ENCODE data around the gene LBHD1.

LBHD1 gene

GRCh38 chr11:62645671-62645945, 26.5 kb downstream of the LBHD1 start:
- Histone ChIP-seq H2AFZ (ENCODE audit: low read length) (no peak overlapping the region), H3K36me3 (ENCODE audit: insufficient read depth, low read length) (peaks cover 4% of the 10 kb centered on the region; the same call in 1 of the 2 replicates), H3F3A (ENCODE audit: low read depth) (no peaks in the 10 kb centered on the region), H3K27me3 (ENCODE audit: insufficient read depth, low read length, poor library complexity, severe bottlenecking) (no peaks in the 10 kb centered on the region), H3K4me2 (ENCODE audit: low read depth, low read length, poor library complexity, severe bottlenecking) (peak overlapping the region; percentile 63), H3K4me1 (ENCODE audit: insufficient read depth, low read length, poor library complexity, severe bottlenecking) (peaks cover 20% of the 10 kb centered on the region), H3K9ac (ENCODE audit: low read depth, low read length, poor library complexity, severe bottlenecking) (peak overlapping the region; percentile 94), H3K9me3 (ENCODE audit: insufficient read depth, low read depth, low read length) (no peaks in the 10 kb centered on the region), H3K9me2 (replicated peaks; ENCODE audit: low read depth, low read length) (no peaks in the 10 kb centered on the region), H3K79me2 (ENCODE audit: insufficient read depth, low read length) (peaks cover 57% of the 10 kb centered on the region), H4K20me1 (ENCODE audit: insufficient read depth, low read length, poor library complexity, severe bottlenecking) (peaks cover 23% of the 10 kb centered on the region), H3K4me3 (ENCODE audit: low read length, poor library complexity, severe bottlenecking) (peak overlapping the region; percentile 86)
- no peak for TF ChIP-seq CTCF (conservative IDR thresholded peaks at IDR 0.05; ENCODE audit: low read length)

- Histone ChIP-seq H3K9me3 (ENCODE audit: insufficient read depth, low read depth, low read length) (no peaks in the 10 kb centered on the region), H3K36me3 (ENCODE audit: insufficient read depth, low read length) (peaks cover 4% of the 10 kb centered on the region; the same call in 1 of the 2 replicates), H3K79me2 (ENCODE audit: insufficient read depth, low read length) (peaks cover 62% of the 10 kb centered on the region), H2AFZ (ENCODE audit: low read length) (no peak overlapping the region), H4K20me1 (ENCODE audit: insufficient read depth, low read length, poor library complexity, severe bottlenecking) (peaks cover 27% of the 10 kb centered on the region), H3K9ac (ENCODE audit: low read depth, low read length, poor library complexity, severe bottlenecking) (peak overlapping the region; percentile 94), H3F3A (ENCODE audit: low read depth) (no peaks in the 10 kb centered on the region), H3K9me2 (replicated peaks; ENCODE audit: low read depth, low read length) (no peaks in the 10 kb centered on the region), H3K27me3 (ENCODE audit: insufficient read depth, low read length, poor library complexity, severe bottlenecking) (no peaks in the 10 kb centered on the region), H3K4me2 (ENCODE audit: low read depth, low read length, poor library complexity, severe bottlenecking) (peak overlapping the region; percentile 63), H3K4me1 (ENCODE audit: insufficient read depth, low read length, poor library complexity, severe bottlenecking) (peaks cover 24% of the 10 kb centered on the region), H3K4me3 (ENCODE audit: low read length, poor library complexity, severe bottlenecking) (peak overlapping the region; percentile 86)
- no peak for TF ChIP-seq CTCF (conservative IDR thresholded peaks at IDR 0.05; ENCODE audit: low read length)
- TF ChIP-seq EZH2phosphoT487 (IDR thresholded peaks at IDR 0.05; ENCODE audit: borderline replicate concordance): no peak
These were observed 27.8 kb downstream of the LBHD1 start for GRCh38 chr11:62644220-62644619.

GRCh38 chr11:62632492-62632891, 39.6 kb downstream of the LBHD1 start:
- Histone ChIP-seq H3K9me2 (replicated peaks; ENCODE audit: low read depth, low read length) (no peaks in the 10 kb centered on the region), H3K9ac (ENCODE audit: low read depth, low read length, poor library complexity, severe bottlenecking) (no peak overlapping the region), H3K36me3 (ENCODE audit: insufficient read depth, low read length) (peaks cover 71% of the 10 kb centered on the region; the same call in 1 of the 2 replicates), H3K9me3 (ENCODE audit: insufficient read depth, low read depth, low read length) (no peaks in the 10 kb centered on the region), H2AFZ (ENCODE audit: low read length) (no peak overlapping the region), H4K20me1 (ENCODE audit: insufficient read depth, low read length, poor library complexity, severe bottlenecking) (no peaks in the 10 kb centered on the region), H3K4me1 (ENCODE audit: insufficient read depth, low read length, poor library complexity, severe bottlenecking) (no peaks in the 10 kb centered on the region), H3K79me2 (ENCODE audit: insufficient read depth, low read length) (no peaks in the 10 kb centered on the region), H3K4me2 (ENCODE audit: low read depth, low read length, poor library complexity, severe bottlenecking) (no peak overlapping the region), H3K27me3 (ENCODE audit: insufficient read depth, low read length, poor library complexity, severe bottlenecking) (no peaks in the 10 kb centered on the region), H3F3A (ENCODE audit: low read depth) (no peaks in the 10 kb centered on the region), H3K4me3 (ENCODE audit: low read length, poor library complexity, severe bottlenecking) (no peak overlapping the region)
- TF ChIP-seq EZH2phosphoT487 (IDR thresholded peaks at IDR 0.05; ENCODE audit: borderline replicate concordance): no peak
- TF ChIP-seq CTCF (conservative IDR thresholded peaks at IDR 0.05; ENCODE audit: low read length): no peak

Data from Loucy (cell line).